Gastroesophageal sphincter (tissue), 3 donors: Measurements from ENCODE around the gene ATP6V0D1.

ENCODE experiments used
- CTCF ChIP-seq, 4 experiments: fragments of 200-600 bp in 2 of 4; fragments of 450-650 bp in 2 of 4; sonication (generic) in 1 of 4; IDR thresholded peaks; one replicate each; pipeline ENCODE4 v1.5.1; 2017 to 2019; ENCODE audit warnings: antibody characterized with exemption in 4 of 4, mild to moderate bottlenecking in 2 of 4, moderate library complexity in 2 of 4
- POLR2A ChIP-seq, 2 donors: fragments of 450-650 bp; IDR thresholded peaks; one replicate each; pipeline ENCODE4 v1.6.1; 2017; ENCODE audit warnings: antibody characterized with exemption in 2 of 2, mild to moderate bottlenecking in 2 of 2, moderate library complexity in 1 of 2

- TF ChIP-seq CTCF (IDR thresholded peaks at IDR 0.05) (no peak), POLR2A (IDR thresholded peaks at IDR 0.05) (no peak)
Measured at GRCh38 chr16:67464565-67464964, 16.4 kb downstream of the ATP6V0D1 start.
